Mucosa of descending colon (tissue), 3 donors: ENCODE measurements around the gene THAP8. TPM values are rescaled to one million over a fixed set of nuclear protein-coding genes. Genes with fewer than 3 reads are reported as not detected.

ENCODE experiments used
- ATAC-seq: fragments of 200-7000 bp; cut with Tn5 transposase; one replicate; pipeline ENCODE4 v1.9.1; 2020; ENCODE audit warnings: mild to moderate bottlenecking, moderate library complexity
- DNase-seq, 3 donors: peaks; one replicate each; pipeline ENCODE4 v3.0.0-alpha.2; 2020
- H3K36me3 ChIP-seq: fragments of 200-600 bp; one replicate; pipeline ENCODE4 v1.8.0; 2021; ENCODE audit warnings: low read depth, mild to moderate bottlenecking
- H3K4me1 ChIP-seq: fragments of 200-600 bp; one replicate; pipeline ENCODE4 v1.8.0; 2021; ENCODE audit warnings: low read depth, mild to moderate bottlenecking
- H3K4me3 ChIP-seq: fragments of 200-600 bp; one replicate; pipeline ENCODE4 v1.8.0; 2021; ENCODE audit warnings: mild to moderate bottlenecking
- H3K9me3 ChIP-seq: fragments of 200-600 bp; one replicate; pipeline ENCODE4 v1.8.0; 2021; ENCODE audit warnings: mild to moderate bottlenecking
- intact Hi-C, 2 donors: fragments of 100-400 bp; cut with DNase I in 1 of 2; cut with micrococcal nuclease in 1 of 2; formaldehyde crosslinking; loops; one replicate each; pipeline versions ENCODE4 v1.11.0 to v1.11.1; 2022; cut with DNase I, micrococcal nuclease
- total RNA-seq, 3 donors: library from RNA; stranded (reverse); fragmentation: NEBNext Ultra II Directional in 2 of 3; extraction: Animal tissue kit (Norgen Biotek cat#: 25700) in 2 of 3; gene quantifications; one replicate each; pipeline versions ENCODE4 v1.2.1 to v1.2.4, GENCODE V29; 2021 to 2023
- TF ChIP-seq, protein P1 (sequence below): fragments of 200-600 bp; IDR thresholded peaks from one replicate; pipeline ENCODE4 v1.8.0; 2022; ENCODE audit warnings: antibody characterized with exemption, mild to moderate bottlenecking
- donor health status: DM: no; HTN: no; CAD: no; lungs with moderate emphysema.
- donor health status: DM: no; HTN: no; CAD: no.
- donor health status: DM: no; HTN: yes; CAD: no.

THAP8 gene
- total RNA-seq, 3 donors from 2014 or later = 3.7 to 10.1 (median 4.4) TPM

DNA sequence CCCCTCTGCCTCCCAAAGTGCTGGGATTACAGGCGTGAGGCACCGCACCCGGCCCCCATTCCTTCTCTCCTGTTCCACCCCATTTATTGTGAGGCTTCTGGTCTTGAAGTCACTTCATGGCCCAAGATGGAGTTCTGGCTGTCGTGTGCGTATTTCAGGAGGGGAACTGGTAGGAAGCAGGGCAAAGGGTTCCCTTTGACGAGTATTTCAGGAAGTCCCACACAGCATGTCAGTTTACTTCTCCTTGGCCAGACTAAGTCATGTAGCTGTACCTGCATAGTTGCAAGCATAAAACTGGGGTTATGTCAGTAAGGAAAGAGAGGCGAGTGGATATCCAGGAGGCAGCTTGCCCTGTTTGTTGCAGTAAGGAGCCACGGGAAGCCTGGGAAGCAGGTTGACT lies 10.7 kb upstream of the THAP8 start:
- intact Hi-C loops = no loop called here
- no peak for DNase-seq
- Histone ChIP-seq H3K9me3 (no peaks in the 10 kb centered on the region), H3K36me3 (no peaks in the 10 kb centered on the region), H3K4me3 (no peak overlapping the region), H3K4me1 (no peaks in the 10 kb centered on the region)
- TF ChIP-seq, protein P1, sequence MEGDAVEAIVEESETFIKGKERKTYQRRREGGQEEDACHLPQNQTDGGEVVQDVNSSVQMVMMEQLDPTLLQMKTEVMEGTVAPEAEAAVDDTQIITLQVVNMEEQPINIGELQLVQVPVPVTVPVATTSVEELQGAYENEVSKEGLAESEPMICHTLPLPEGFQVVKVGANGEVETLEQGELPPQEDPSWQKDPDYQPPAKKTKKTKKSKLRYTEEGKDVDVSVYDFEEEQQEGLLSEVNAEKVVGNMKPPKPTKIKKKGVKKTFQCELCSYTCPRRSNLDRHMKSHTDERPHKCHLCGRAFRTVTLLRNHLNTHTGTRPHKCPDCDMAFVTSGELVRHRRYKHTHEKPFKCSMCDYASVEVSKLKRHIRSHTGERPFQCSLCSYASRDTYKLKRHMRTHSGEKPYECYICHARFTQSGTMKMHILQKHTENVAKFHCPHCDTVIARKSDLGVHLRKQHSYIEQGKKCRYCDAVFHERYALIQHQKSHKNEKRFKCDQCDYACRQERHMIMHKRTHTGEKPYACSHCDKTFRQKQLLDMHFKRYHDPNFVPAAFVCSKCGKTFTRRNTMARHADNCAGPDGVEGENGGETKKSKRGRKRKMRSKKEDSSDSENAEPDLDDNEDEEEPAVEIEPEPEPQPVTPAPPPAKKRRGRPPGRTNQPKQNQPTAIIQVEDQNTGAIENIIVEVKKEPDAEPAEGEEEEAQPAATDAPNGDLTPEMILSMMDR = no peak
- ATAC-seq = no peak

DNA sequence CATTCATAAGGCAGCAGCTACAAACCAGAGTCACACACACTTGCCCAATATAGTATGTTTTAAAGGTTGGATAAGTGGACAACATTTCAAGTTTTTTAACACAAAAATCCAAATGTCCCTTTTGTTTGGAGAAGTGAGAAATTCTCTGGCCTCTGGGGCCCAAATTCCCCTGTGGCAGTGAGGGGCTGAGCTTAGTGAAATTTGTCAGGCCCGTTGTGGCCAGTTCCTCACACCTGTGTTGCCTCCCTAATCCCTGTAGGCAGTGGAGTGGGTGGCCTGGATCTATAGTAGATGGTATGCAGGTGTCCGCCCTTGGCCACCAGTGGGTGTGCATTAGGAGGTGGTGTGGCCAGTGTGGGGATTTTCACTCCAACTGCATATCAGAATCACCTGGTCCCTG lies 7.3 kb upstream of the THAP8 start:
- ATAC-seq = no peak
- TF ChIP-seq, protein P1 = no peak
- DNase-seq = no peak
- intact Hi-C loops = no loop called here
- Histone ChIP-seq H3K4me1 (no peaks in the 10 kb centered on the region), H3K4me3 (no peak overlapping the region), H3K36me3 (no peaks in the 10 kb centered on the region), H3K9me3 (no peaks in the 10 kb centered on the region)

DNA sequence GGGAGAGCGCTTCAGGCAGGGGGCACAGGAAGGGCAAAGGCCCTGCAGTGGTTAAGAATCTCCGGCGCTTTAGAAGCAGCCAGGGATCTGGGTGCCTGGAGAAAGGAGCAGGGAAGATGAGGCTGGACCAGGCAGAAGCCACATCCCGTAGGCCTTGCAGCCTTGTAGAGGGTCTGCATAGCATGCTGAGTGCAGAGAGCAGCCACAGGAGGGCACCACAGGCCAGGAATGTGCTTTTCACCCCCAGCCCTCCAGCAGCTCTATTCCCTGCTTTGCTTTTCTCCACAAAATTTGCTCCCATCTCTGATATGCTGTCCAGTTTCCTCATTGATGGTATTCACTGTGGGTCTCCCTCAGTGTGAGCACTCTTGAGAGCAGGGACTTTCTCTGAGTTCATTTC lies 6.3 kb upstream of the THAP8 start:
- intact Hi-C loops = no loop called here
- H3K4me3 ChIP-seq = no peak overlapping the region
- H3K4me1 ChIP-seq = peaks cover under 1% of the 10 kb centered on the region
- ATAC-seq (peak; percentile 77), DNase-seq (peak in 1 of 3 donors; percentile 45)
- TF ChIP-seq, protein P1 = peak; percentile 12
- H3K36me3 ChIP-seq = no peaks in the 10 kb centered on the region
- no peaks in the 10 kb centered on the region for H3K9me3 ChIP-seq

DNA sequence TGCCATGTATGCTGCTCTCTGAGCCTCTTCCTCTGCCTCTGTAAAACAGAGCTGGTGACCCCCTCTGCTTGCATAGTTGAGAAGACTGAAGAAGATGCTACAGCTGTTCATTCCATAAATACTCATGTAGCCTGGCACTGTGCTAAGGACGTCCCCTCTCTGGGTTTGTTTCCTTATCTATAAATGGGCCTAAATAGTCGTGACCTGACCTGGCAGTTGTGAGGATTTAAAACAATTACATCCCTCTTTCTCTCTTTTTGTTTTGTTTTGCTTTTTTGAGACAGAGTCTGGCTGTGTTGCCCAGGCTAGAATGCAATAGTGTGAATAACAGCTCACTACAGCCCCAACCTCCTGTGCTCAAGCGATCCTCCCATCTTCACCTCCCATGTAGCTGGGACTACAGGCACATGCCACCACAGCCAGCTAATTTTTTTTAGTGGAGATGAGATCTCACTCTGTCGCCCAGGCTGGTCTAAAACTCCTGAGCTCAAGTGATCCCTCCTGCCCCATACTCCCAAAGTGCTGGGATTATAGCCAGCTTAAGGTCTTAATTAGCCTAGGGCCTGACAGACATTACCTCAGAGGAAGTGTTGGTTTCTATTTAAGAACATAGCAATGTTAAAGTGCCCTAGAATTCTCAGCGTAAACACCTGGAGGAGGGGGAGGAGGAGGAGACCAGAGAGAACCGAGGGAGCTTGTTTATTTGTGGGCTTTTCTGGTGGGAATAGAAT lies 5.3 kb upstream of the THAP8 start:
- ATAC-seq (no peak), DNase-seq (no peak)
- H3K4me3 ChIP-seq = no peak overlapping the region
- TF ChIP-seq, protein P1 = no peak
- H3K4me1 ChIP-seq = peaks cover 4% of the 10 kb centered on the region
- no peaks in the 10 kb centered on the region for H3K9me3 ChIP-seq
- intact Hi-C loops = no loop called here
- no peaks in the 10 kb centered on the region for H3K36me3 ChIP-seq

DNA sequence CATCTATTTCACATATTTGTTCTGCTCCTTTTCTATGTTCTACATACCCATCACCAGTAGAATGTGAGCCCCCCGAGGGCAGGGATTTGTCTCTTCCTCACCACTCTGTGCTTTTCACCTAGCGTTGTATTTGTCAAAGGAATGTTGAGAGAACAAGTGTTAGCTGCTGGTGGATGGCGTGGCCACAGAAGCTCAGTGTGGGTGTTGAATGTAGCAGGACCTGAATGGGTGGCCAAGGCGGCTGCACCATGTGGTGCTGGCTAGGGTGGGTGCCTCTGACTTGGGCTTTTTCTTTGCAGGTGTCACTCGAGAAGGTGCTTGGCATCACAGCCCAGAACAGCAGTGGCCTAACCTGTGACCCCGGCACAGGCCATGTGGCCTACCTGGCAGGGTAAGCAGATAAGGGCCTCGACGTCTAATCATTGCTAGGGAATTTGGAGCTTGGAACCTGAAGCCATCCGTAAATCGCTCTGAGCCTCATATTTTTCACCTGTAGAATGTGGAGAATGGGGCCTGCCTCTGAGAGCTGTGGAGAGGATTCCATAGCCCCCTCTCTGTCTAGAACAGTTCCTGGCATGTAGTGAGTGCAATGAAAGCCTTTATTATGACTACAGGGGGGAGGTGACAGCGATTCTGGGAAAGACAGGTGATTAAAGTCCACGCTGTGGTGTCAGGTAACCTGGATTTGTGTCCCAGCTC lies 4.5 kb upstream of the THAP8 start:
- H3K36me3 ChIP-seq = no peaks in the 10 kb centered on the region
- no peaks in the 10 kb centered on the region for H3K9me3 ChIP-seq
- no peak for DNase-seq
- ATAC-seq = no peak
- peaks cover 4% of the 10 kb centered on the region for H3K4me1 ChIP-seq
- no peak overlapping the region for H3K4me3 ChIP-seq
- intact Hi-C loops = no loop called here
- TF ChIP-seq, protein P1 = no peak
